GM11168 (cell line): Measurements from ENCODE around the gene GPR65.

Experiments
- in situ Hi-C: fragments of 300-500 bp; cut with MboI; formaldehyde crosslinking; loops from one replicate; pipeline ENCODE4 v1.12.0; 2022; ENCODE audit warnings: low sequenced_read_pairs; ENCODE audit not compliant: unreplicated experiment

GPR65 gene, protein sequence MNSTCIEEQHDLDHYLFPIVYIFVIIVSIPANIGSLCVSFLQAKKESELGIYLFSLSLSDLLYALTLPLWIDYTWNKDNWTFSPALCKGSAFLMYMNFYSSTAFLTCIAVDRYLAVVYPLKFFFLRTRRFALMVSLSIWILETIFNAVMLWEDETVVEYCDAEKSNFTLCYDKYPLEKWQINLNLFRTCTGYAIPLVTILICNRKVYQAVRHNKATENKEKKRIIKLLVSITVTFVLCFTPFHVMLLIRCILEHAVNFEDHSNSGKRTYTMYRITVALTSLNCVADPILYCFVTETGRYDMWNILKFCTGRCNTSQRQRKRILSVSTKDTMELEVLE

GRCh38 chr14:88005050-88005481 lies at the start of gene GPR65:
GPR65 (plus strand) TSS chr14:88005135; CDS start chr14:88010848, 5,713 bp downstream.
- in situ Hi-C loops, result no loop called here

DNA sequence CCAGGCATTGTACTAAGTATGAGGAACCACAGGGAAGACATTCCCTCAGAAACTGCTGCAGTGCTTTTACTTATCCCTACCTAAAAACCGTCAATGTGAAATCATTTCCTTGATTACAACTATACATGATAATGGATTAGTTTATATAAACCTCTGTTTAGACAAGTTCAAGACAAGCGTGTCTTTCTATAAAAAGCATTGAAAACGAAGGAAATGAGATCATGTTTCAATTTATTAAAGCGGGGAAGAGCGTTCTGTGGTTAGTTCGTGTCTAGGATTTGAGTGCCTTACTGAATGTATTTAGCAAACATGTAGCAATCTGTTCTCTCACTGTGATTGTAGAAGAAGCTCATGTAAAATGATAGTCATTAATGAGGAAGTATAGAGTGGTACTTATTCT lies 49.4 kb upstream of the GPR65 start:
- in situ Hi-C loops, result no loop called here

DNA sequence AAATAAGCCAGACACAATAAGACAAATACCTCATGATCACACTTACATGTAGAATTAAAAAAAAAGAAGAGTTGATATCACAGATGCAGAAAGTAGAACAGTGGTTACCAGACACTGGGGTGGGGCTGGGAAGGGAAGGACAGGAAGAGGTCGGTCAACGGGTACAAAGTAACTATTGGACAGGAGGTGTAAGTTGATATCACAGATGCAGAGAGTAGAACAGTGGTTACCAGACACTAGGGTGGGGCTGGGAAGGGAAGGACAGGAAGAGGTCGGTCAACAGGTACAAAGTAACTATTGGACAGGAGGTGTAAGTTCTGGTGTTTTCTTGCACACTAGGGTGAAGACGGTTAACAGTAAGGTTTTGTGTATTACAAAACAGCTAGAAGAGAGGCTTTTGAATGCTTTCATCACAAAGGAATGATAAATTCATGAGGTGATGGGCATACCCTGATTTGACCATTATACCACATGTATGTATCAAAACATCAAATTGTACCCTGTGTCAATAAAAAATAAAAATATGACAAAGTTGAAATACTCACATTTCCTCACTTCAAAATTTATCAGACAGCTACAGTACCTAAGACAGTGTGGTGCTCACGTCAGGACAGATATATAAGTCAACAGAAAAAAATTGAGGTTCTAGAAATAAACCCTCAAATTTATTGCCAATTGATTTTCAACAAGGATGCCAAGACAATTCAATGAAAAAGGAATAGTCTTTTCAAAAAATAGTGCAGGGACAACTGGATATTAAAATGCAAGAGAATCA lies 44.7 kb upstream of the GPR65 start:
- in situ Hi-C loops, result no loop called here

DNA sequence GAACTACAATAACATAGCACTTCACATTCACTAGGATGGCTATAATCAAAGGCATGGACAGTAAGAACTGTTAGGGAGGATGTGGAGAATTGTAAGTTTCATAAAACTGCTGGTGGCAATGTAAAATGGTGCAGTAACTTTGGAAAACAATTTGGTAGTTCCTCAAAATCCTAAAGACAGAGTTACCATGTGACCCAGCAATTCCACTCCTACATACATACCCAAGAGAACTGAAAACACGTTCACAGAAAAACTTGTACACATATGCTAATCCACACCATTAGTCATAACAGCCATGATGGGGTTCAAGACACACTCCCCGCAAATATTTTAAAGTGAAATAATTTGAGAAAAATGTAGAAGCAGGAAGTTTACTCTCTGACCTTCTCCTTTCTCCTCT lies 43.7 kb upstream of the GPR65 start:
- in situ Hi-C loops, result no loop called here

GRCh38 chr14:87966816-87967215 lies 38.1 kb upstream of the GPR65 start:
- in situ Hi-C loops, result no loop called here

GRCh38 chr14:87967496-87967895 lies 37.4 kb upstream of the GPR65 start:
- in situ Hi-C loops, result no loop called here

DNA sequence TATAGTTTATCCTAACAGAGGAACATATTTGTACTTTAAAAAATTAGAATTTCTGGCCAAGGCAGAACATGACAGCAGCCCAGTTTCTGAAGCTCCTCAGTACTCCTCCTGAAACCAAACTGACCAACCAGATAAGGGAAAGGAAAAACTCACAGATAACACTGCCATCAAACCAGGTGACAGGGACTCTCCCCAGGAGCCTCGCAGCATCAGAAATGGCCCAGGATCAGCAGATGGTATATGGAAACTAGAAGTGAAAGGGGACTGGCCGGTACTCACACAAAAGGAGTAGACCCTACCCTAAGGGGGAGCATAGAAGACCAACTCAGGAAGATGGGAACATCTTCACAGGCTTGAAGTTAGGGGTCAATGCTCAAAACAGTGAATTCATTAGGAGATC lies 33.9 kb upstream of the GPR65 start:
- in situ Hi-C loops, result no loop called here

- in situ Hi-C loops, result no loop called here
Measured at GRCh38 chr14:87975636-87976035, 29.3 kb upstream of the GPR65 start.

- in situ Hi-C loops, result no loop called here
Measured at GRCh38 chr14:87979689-87980088, 25.2 kb upstream of the GPR65 start.

DNA sequence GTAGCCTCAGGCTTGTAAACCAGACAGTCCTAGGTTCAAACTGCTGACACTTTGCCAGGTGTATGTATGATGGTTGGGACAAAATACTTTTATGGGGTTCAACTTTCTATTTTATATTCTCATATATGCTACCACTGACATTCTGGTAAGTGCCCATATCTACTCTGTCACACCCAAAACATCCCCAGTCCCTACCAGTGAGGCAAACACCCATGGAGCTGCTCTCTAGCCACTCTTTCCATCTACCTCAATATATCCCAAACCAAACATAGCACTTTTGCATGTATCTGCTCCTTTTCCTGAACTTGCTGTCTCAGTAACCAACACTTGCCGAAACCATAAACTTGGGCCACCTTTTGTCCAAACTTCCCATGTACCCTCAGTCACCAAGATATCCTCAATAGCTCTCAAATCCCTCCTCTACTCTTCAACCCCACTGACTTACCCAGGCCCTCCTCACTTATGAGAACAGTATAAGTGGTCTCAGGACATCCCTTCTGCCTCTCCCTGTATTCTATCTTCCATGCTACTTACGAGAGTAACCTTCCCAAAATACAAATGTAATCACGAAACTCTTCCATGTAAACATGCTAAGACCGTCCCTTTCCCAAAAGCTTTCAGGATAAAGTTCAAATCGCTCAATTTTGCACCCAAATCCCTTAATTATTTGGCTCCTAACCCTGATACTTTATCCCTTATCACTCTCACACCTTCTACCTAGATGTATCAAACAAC lies 15.5 kb upstream of the GPR65 start:
- in situ Hi-C loops, result no loop called here

DNA sequence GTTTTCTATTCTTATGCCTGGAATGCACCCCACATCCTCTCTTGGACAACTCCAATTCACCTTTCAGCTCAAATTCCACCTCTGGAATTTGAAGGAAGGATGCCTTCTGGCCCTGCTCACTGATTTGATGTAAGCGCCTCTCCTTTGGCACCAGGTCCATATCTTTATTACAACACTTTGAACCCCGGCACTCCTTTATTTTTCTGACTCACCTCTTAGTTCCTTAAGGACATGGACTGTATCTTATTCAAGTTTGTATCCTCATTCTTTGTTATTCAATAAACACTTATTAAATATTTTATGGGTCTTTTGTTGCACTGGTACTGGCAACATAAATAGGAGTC lies 15.0 kb upstream of the GPR65 start:
- in situ Hi-C loops, result no loop called here

DNA sequence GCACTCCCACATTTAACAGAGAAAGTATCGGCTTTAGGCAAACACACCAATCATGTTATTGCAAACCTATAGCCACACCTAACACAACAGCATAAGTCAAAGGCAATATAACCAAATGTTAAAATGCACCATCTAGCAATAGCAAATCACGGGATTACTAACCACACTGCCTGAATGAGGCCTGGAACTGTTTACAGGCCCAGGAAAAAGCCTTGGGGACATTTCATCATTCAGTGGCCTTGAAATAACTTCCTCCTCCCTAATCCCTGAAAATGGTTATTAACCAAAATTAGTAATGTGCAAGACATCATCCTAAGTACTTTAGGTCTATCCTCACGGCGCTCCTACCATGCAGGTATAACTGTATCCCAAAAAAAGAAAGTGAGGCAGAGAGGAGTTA lies 14.3 kb upstream of the GPR65 start:
- in situ Hi-C loops, result no loop called here

- in situ Hi-C loops, result no loop called here
Measured at GRCh38 chr14:87992346-87992717, 12.6 kb upstream of the GPR65 start.

DNA sequence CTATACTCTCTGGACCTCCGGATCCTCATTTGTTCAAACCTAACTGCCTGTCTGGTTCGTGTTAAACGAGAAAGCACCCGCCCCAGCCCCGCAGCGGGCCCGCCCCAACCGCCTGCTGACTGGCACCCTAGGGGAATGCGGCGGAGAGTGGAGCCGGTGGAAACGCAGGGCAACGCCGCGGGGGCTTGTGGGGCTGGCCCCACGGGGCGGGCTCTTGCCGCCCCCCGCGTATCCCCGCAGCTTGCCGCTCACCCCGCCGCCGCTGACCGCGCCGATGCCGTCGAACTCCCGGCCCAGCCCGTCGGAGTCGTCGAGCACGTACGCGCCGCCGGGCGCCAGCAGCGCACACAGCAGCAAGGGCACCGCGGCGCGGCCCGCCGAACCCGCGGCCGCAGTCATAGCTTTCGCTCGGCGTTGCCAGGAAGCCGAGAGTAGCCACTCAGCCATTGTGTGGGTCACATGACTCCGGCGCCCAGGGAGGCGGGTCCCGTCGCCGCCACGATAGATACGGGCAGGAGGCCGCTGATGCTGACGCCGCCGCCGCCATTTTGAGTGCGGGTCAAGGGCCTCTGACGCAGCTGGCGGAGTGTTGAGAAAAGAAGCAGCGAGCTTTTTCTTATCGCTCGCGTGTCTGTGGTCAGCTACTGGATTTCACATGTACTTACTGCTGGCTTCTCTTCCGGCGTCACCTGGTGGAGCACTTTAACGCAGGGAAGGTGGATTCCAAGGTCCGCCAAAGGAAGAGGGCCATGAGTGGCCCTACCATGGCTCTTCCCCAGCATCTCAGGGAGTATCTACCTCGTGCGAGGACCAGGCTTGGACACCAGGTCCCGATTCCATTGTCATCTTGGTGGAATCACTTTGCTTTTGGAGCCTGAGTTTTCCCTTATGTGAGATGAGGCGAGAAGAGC lies 12.0 kb upstream of the GPR65 start, which contains the start of gene GALC:
GALC (minus strand) TSS at position 465 of the 911 bp plus-strand sequence; CDS start at position 447, 18 bp downstream.
- in situ Hi-C loops, result no loop called here

GRCh38 chr14:87994974-87995373 lies 10.0 kb upstream of the GPR65 start:
- in situ Hi-C loops, result no loop called here

GRCh38 chr14:87995500-87996290 lies 9.2 kb upstream of the GPR65 start:
- in situ Hi-C loops, result no loop called here

DNA sequence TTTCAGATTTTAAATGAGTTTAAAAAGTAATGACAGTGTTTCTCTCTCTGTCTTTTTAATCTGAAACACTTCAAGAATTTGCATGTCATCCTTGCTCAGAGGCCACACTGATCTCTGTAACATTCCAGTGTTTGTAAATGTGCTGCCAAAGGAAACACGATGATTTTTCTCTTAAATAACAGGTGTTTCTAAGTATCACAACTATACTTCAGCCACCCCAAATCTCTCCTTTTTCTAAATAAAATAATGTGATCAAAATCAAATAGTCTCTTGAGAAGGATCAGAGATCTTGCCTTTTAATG lies 8.7 kb upstream of the GPR65 start:
- in situ Hi-C loops, result no loop called here

DNA sequence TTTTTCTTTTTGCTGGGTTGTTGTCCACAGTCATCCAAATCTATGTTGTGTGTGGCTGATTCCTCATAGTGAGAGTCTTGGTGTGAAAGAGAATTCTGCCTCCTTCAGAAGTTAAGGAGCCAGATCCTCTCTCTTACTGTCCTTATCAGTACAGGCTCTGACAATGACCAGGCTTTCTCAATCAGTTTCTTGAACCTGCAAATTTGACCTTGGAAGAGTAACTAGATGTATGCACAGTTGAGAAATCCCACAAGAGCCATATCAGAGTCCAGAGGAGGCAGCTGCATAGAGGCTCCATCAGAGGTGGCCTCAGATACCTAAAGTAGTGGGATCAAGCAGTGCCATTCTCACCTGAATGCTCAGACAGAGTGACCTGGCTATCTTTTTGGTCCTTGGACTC lies 6.5 kb upstream of the GPR65 start:
- in situ Hi-C loops, result no loop called here

- in situ Hi-C loops, result no loop called here
Measured at GRCh38 chr14:87999277-87999676, 5.7 kb upstream of the GPR65 start.
